Cardiac fibroblast (primary cell): Measurements from ENCODE around the gene TM9SF4.
A peak's percentile ranks its signal among the peaks of the same experiment; 100 is the strongest.

Experiments used
- DNase-seq, 2 donors: peaks; one replicate each; pipeline versions ENCODE4 v3.0.0 to v3.0.0-alpha.2; 2010; ENCODE audit warnings: low read depth in 2 of 2
- H3K4me3 ChIP-seq, 2 donors: replicated peaks in 1 of 2; 1 replicate in 1 of 2; 2 replicates in 1 of 2; pipeline ENCODE4 v1.5.1; 2011; ENCODE audit warnings: low read depth in 2 of 2, low read length in 2 of 2, mild to moderate bottlenecking in 2 of 2, moderate library complexity in 1 of 2
- CTCF ChIP-seq: IDR thresholded peaks from one replicate; pipeline ENCODE4 v1.5.1; 2011; ENCODE audit warnings: low read depth, mild to moderate bottlenecking, low read length, inconsistent platforms

The TM9SF4 gene

GRCh38 chr20:32088759-32089158 lies 20.8 kb upstream of the TM9SF4 start:
- no peak for TF ChIP-seq CTCF
- no peak overlapping the region for H3K4me3 ChIP-seq

GRCh38 chr20:32089637-32090362 lies 19.7 kb upstream of the TM9SF4 start:
- no peak for DNase-seq
- no peak overlapping the region for H3K4me3 ChIP-seq
- TF ChIP-seq CTCF, result no peak

More at GRCh38 chr20:32088759-32089158, 20.8 kb upstream of the TM9SF4 start:
- no peak for DNase-seq

- peak; percentile 94 for TF ChIP-seq CTCF
- peak; percentile 85 to 86 for DNase-seq
- no peak overlapping the region for H3K4me3 ChIP-seq
Observed at GRCh38 chr20:32091888-32092346, 17.6 kb upstream of the TM9SF4 start.

GRCh38 chr20:32098786-32099185 lies 10.7 kb upstream of the TM9SF4 start:
- DNase-seq, result no peak
- no peak for TF ChIP-seq CTCF
- no peak overlapping the region for H3K4me3 ChIP-seq

- H3K4me3 ChIP-seq, result peak overlapping the region; percentile 96
- no peak for DNase-seq
- TF ChIP-seq CTCF, result no peak
Observed at GRCh38 chr20:32108814-32109391, 611 bp upstream of the TM9SF4 start.

- TF ChIP-seq CTCF, result no peak
- peak overlapping the region; percentile 96 for H3K4me3 ChIP-seq
- DNase-seq, result no peak
Observed at GRCh38 chr20:32110173-32110704, 725 bp downstream of the TM9SF4 start.
